Activated naive CD8-positive, alpha-beta T cell treated with anti-CD3 and anti-CD28 coated beads, Interleukin-2, amount 50 U/mL, for 16 hours (primary cell): ENCODE results near the gene HLA-DOB.
"Not testable (repeated sequence)": the region's sequence is repeated elsewhere in the genome, so short reads cannot be mapped to it uniquely, and the experiment has no call there.

Source experiments
- DNase-seq: peaks from one replicate; pipeline ENCODE4 v3.0.0-alpha.2; 2020; ENCODE audit warnings: low read depth, low spot score

HLA-DOB gene

DNA sequence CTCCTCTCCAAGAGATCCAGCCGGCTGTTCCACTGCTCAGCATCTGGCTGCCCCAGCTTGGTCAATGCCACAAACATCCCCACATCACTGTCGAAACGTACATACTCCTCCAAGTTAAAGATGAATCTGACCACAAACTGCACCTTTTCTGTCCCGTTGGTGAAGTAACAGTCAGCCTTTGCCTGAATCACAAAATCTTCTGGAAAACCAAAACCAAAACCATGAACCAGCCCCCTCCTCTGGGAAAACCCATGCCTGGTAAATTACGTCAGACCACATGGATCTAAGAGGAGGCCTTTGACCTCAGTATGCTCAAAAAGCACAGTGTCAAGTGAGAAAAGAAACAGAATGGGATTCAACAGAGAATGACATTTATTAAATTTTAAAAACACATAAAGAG, 1.7 kb downstream of the HLA-DOB start:
- DNase-seq = no peak

DNA sequence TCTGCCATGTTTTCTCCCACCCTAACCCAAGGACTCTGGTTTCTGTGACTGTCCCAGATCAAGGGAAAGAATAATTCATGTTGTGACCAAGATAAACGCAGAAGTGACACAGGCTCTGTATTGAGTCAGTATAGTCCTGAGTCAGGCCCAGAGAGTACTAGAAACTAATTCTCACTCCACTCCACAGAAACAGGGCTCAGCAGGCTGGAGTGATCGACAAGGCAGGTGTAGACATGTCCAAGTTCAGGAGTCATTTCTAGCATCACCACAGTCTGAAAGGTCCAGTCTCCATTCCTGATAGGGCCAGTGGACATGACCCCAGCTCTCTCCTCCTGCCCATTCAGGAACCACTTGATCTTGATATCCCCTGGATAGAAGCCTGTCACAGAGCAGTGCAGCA, 2.7 kb downstream of the HLA-DOB start:
- DNase-seq = no peak

DNA sequence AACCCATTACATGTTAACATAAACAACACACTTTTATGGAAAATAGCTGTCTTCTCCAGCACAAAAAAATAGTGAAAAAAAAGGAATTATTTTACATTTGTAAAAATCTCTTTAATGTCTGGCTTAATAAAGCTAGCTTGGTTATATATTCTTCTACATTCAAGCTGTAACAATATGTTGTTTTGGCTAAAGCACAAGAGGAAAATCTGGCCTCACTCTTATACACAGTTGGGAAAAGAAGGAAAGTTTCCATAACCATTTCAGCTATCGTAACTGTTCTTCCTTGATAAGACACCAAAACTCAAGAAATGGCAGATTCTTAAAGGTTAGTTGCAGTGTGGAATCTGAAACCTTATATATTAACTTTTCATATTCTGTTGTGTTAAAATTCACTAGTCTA, 7.6 kb downstream of the HLA-DOB start:
- DNase-seq = no peak

DNA sequence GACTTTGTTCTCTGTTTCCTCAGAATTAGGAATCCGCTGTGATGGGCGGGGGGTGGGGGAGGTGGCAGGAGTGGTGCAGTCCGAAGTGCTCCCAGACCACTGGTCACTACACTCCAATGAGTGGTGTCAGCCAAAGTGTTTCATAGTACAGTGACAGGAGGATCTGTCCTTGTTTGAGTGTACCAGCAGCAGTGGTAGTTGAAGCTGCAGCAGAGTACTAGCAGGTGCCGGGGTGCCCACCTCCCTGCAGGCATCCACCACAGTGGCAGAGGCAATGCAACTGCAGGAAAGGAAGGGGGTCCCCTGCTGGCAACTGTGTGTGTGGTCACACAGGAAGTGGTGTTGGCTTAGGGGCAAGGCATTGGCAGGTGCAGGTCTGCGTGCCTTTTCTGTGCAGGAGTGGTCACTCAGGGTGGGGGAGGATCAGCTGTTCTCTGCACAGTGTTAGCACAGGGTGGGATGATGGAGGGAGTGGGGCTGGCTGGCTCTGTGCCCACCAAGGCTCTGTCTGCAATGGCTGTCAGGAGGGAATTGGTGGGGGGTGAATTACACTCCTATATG, 9.7 kb downstream of the HLA-DOB start:
- no peak for DNase-seq

DNA sequence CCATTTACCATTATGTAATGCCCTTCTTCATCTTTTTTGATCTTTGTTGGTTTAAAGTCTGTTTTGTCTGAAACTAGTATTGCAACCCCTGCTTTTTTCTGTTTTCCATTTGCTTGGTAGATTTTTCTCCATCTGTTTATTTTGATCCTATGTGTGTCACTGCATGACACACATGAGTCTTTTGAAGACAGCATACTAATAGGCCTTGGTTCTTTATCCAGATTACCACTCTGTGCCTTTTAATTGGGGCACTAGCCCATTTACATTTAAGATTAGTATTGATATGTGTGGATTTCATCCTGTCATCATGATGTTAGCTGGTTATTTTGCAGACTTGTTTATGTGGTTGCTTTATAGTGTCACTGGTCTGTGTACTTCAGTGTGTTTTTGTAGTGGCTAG, 11.4 kb downstream of the HLA-DOB start:
- DNase-seq = not testable (repeated sequence)

DNA sequence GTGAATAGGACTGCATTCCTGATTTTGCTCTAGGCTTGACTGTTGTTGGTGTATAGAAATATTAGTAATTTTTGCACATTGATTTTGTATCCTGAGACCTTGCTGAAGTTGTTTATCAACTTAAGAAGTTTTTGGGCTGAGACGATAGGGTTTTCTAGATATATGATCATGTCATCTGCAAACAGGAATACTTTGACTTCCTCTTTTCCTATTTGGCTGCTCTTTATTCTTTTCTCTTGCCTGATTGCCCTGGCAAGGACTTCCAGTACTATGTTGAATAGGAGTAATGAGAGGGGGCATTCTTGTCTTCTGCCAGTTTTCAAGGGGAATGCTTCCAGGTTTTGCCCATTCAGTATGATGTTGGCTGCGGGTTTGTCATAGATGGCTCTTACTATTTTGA, 13.4 kb downstream of the HLA-DOB start:
- no peak for DNase-seq

DNA sequence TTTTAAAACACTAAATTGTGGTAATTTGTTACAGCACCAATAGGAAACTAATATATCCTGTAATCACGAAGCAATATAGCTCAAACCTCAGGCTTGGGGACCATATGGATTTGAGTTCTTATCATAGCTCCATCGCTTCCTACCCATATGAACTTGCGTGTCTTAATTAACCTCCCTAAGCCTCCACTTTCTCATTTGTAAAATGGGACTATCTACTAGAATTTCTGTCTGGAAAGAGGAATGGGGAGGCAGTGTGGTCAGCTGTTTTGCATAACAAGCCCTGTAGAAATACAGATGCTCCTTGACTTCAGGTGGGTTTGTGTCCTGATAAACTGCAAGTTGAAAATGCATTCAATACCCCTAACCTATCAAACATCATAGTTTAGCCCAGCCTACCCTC, 17.1 kb downstream of the HLA-DOB start:
- no peak for DNase-seq

DNA sequence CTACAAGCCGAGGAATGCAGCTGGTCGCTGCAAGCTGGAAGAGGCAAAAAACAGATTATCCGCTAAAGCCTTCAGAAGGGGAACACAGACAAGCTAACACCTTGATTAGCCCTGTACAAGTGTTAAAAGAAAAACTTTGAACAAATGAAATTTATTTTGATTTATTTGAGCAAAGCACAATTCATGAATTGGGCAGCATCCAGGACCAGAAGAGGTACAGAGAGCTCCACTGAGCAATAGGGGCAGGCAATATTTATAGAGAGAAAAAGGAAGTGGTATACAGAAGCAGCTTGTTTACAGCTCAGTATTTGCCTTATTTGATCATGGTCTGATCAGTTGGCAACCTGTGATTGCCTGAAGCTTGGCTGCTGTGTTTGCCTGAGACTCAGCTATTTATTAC, 17.6 kb downstream of the HLA-DOB start:
- no peak for DNase-seq

DNA sequence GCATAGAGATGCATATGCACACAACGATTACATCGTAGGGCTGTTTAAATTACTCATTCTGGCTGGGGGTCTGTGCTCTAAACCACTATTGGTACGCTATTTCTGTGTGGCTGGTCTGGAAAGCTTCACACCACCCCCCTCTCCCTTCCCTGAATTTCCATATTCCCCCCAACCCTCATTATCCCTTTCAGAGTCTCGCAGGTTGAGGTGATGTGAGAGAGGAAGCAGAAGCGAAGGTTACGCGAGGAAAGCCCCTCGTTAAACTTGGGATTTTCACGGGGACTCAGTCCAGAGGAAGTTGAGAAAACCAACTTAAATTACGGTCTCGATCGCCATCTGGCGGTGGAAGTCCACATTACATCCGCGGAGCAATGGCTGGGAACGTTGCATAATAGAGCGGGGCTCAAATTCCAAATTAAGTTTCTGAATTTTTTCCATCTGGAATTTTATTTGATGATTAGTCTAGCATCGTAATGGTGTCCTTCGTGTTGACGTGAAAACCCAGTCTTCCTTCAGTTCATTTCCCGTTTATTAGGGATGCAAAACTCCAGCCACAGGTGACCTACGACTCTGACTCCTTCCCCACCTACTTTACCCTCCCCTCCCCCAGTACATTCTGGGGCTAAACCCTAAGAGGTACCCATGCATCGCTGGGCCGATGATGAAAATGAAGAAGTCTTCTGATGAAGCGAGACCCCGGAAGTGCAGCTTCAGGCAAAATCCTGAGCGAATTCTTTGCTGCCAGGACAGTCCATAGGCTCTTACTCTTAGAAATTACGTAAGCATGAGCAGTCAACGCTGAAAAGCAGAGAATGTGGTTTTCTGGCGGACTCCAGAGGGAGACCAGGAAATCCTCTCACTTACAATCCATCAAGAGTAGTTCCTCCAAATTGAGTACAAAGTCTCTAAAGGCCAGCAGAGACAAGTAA, 19.7 kb downstream of the HLA-DOB start:
- peak; percentile 62 for DNase-seq

DNA sequence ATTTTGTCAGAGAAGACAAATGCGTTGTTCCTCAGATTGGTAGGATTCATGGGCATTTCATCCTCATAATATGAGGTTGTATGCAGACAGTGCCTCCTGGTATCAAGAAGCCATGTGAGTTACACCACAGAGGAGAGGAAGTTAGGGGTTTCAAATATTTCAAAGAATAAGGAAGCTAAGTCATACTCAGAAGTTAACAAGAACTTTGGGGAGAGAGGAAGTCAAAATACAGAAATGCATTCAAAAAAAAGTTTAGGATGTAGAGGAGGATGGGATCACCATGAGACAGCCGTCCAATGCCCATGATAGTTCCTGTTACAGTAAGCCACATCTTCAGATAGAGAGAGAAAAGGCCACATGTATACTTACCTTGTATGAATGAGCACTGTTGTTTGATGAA, 22.3 kb downstream of the HLA-DOB start:
- DNase-seq = no peak

DNA sequence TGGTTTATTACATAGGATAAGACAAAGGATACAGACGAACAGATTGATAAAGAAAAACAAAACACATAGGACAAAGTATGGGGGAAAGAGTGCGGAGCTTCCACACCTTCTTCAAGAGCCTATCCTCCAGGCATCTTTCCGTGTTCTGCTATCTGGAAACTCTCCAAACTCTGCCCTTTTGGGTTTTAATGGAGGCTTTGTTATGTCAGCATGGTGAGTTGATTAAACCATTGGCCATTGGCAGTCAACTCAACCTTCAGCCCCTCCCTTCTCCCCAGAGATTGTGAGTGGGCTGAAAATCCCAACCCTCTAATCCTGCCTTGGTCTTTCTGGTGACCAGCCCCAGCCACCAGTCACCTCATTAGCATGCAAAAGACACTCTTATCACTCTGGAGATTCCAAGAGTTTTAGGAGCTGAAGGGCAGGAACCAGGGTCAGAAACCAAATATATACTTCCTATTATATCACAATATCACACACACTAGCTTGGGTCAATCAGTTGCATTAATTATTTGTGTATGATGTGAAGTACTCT, 23.8 kb downstream of the HLA-DOB start:
- no peak for DNase-seq

DNA sequence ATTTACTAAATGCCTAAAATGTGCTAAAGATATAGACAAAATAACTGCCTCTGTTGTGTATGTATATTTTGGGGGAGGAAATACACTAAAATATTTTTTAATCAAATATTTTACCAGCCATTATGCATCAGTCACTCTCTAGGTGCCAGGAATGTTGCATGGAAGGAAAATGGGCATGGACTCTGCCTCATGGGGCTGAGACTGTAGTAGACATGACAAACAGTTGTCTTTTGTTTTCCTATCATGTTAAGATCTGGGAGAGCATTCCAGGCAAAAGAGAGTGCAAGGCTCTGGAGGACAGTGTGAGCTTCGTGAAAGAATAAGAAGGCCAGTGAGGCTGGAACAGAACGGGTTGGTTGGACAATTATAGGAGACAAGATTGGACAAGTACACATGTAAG, 26.5 kb downstream of the HLA-DOB start:
- DNase-seq = no peak

DNA sequence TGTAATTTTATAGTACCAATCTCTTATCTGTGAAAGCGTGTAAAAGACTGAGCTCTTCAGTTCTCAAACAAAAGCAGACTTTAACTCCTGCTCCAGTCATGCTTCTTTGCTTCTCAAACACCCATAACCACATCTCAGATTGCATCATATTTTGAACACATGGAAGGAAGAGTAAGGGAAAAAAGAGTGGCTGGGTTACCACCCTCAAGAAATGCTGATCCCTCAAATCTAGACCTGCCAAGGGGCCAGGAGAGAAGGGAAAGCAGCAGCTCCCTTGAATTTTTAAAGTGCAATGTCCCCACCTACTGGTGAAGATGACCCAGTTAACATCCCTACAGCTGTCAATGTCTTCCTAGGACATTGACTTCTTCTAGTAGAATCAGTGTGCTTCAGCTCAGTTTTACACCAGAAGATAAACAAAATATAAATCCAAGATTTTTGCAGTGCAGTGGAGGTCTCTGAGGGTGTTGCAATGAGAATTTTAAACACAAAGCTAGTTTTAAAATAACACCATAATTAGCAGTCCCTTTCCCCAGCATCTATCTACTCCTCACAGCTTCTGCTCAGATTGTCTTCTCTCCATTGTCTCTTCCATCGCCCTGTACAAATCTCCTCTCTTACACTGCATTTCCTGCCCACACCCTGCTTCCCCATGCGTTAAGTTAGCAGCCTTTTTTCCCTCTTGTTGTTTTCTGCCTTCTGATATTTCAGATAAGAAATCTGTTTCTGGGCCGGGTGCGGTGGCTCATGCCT, 30.8 kb downstream of the HLA-DOB start:
- DNase-seq = no peak

DNA sequence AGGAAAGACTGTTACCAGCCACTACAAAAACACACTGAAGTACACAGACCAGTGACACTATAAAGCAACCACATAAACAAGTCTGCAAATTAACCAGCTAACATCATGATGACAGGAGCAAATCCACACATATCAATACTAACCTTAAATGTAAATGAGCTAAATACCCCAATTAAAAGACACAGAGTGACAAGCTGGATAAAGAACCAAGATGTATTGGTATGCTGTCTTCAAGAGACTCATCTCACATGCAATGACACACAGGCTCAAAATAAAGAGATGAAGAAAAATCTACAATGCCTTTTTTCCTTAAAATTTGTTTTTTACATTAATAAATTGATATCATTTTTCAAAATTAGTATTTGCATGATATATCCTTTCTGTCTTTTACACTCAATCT, 33.9 kb downstream of the HLA-DOB start:
- DNase-seq = not testable (repeated sequence)

DNA sequence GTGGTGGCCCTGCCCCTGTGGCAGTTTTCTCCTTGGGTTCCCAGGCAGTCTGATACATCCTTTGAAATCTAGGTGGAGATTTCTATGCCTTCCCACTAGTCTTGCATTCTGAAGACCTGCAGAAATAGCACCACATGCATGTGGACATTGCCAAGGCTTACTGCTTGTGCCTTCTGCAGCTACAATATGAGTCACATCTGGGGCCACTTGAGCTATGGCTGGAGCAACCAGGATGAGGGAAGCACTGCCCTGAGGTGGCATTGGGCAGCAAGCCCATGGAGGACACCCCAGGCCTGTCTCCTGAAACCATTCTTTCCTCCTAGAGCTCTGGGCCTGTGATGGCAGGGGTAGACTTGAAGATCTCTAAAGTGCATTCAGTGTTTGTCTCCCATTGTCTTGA, 37.8 kb downstream of the HLA-DOB start:
- DNase-seq = no peak

DNA sequence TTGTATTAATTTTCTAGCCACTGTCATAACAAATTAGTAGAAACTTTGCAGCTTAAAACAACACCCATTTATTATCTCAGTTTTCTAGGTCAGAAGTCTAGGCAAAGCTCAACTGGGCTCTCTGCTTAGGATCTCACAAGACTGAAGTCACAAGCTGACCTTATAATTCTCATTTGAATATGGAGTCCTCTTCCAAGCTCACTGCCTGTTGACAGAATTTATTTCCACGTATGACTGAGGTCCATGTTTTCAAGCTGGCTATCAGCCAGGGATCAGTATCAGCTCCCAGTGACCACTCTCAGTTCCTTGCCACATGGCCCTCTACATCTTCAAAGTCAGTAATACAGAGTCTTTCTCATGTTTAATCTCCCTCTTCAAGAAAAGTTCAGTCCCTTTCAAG, 41.7 kb downstream of the HLA-DOB start:
- DNase-seq = no peak

DNA sequence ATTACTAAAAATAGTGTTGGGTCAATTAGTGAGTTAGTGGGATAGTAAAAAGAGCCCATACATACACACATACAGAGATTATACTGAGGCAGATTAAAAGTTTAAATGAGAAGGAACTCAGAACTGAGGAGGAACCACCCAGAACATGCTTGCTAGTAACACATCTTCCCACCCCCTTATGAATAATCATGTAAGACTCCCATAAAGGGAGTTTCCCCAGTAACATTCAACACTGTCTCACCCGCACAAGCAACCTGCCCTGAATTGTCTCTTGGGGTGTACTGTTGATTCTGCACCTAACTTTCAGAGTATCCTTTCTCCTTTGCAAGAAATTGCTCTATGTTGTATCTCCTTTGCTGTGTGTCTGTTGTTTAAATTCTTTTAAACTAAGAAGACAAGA, 42.4 kb downstream of the HLA-DOB start:
- no peak for DNase-seq

DNA sequence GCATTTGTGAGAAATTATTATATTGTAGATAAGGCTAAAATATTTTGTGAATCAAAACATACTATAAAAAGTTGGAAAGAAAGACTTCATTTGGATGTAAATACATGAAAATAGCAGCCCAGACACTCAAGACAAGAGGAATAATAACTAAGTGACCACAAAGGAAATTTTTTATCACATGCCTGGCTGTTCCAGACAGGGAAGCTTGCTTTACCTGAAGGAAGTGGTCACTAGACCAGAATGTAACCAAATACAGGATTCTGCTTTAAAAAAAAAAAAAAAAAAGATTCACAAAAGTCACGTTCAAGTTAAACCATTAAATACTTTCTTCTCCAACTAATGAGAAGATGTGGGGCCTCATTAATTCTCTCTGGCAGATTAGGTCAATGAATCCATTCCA, 44.1 kb downstream of the HLA-DOB start:
- DNase-seq = no peak

DNA sequence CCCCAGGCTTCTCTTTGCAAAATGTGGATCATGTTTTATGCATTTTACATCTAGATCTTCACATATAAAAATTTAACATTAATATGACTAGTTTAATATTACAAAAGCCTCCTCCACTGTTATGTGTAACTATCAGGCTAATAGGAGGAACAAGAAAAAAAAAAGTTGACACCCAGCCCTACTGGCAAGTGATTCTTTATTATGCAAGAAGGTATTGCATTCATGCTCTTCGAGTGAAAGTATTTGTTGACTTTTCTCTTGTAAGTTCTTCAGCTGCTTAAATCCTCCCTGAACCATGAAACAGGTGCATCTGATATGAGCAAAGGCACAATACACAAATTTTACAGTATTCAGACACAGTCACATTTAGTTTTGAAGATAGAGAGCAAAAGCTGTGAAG, 52.8 kb downstream of the HLA-DOB start:
- DNase-seq = no peak

DNA sequence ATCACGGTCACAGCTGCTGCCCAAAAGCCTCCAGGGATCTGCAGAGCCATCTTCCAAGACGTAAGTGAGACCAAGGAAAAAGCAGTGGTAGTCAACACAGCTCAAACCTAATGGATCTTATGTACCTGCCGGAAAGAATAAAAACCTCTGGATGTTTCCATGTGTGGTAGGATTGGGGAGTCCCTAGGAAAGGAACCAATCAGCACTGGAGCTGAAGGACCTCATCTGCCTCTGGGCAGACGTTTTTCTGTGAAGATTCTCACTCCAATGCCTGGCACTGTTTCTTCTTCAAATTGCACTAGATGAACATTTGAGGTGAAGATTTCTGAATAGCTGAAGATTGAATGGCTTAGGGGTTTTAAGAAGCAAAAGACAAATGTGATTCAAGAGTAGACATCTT, 53.4 kb downstream of the HLA-DOB start, which contains the start of gene HLA-DQB2:
HLA-DQB2 (minus strand) TSS at position 112 of the 400 bp plus-strand sequence; CDS start at position 50, 62 bp downstream.
- no peak for DNase-seq
